PC-3 (cell line): ENCODE results near the gene CRABP1. TPM values are rescaled to one million over a fixed set of nuclear protein-coding genes. Genes with fewer than 3 reads are reported as not detected.

Source experiments
- ATAC-seq: fragments of 200-7000 bp; cut with Tn5 transposase; 2 replicates; pipeline ENCODE4 v1.9.1; 2020; ENCODE audit warnings: mild to moderate bottlenecking, moderate library complexity
- BruUV-seq: library from RNA; stranded (reverse); fragments of 400-500 nt; replicated peaks from 2 replicates; lab custom pipeline; 2021; lab: Mats Ljungman, UMichigan
- CTCF ChIA-PET: fragments of 300-600 bp; sonication (Branson Sonifier 250); formaldehyde crosslinking; loops from one replicate; lab custom pipeline; 2022; ENCODE audit warnings: antibody characterized with exemption; lab: Charles Lee
- POLR2A ChIA-PET: fragments of 300-600 bp; sonication (Branson Sonifier 250); formaldehyde crosslinking; loops from one replicate; lab custom pipeline; 2022; ENCODE audit warnings: antibody characterized with exemption; ENCODE audit not compliant: unreplicated experiment; lab: Charles Lee
- DNase-seq: peaks from one replicate; pipeline ENCODE4 v3.0.0-alpha.2; 2015
- H2AFZ ChIP-seq: fragments of 300-600 bp; sonication (generic); 2 replicates; pipeline ENCODE4 v1.6.0; 2016; ENCODE audit warnings: antibody characterized with exemption, low read length
- H3F3A ChIP-seq: fragments of 300-600 bp; sonication (generic); one replicate; pipeline ENCODE4 v1.6.0; 2017; ENCODE audit warnings: antibody characterized with exemption, low read length, control low read depth, mild to moderate bottlenecking; ENCODE audit not compliant: unreplicated experiment
- H3K27ac ChIP-seq: fragments of 300-600 bp; sonication (generic); 2 replicates; pipeline ENCODE4 v1.5.1; 2016; ENCODE audit warnings: mild to moderate bottlenecking, low read length
- H3K27me3 ChIP-seq: fragments of 300-600 bp; sonication (generic); 2 replicates; pipeline ENCODE4 v1.6.1; 2016; ENCODE audit warnings: low read length, mixed read lengths
- H3K36me3 ChIP-seq: fragments of 300-600 bp; sonication (generic); 2 replicates; pipeline ENCODE4 v1.6.1; 2016; ENCODE audit warnings: low read depth, mixed run types, low read length, mixed read lengths
- H3K4me1 ChIP-seq: fragments of 300-600 bp; sonication (generic); 2 replicates; pipeline ENCODE4 v1.5.1; 2016; ENCODE audit warnings: low read length; ENCODE audit not compliant: insufficient read depth
- H3K4me2 ChIP-seq: fragments of 300-600 bp; sonication (generic); 2 replicates; pipeline ENCODE4 v1.6.0; 2016; ENCODE audit warnings: low read length
- H3K4me3 ChIP-seq: fragments of 300-600 bp; sonication (generic); 2 replicates; pipeline ENCODE4 v1.5.1; 2016; ENCODE audit warnings: mild to moderate bottlenecking, low read length, mixed read lengths
- H3K79me2 ChIP-seq: fragments of 300-600 bp; sonication (generic); 2 replicates; pipeline ENCODE4 v1.6.1; 2017; ENCODE audit warnings: low read length, mixed read lengths
- H3K9ac ChIP-seq: fragments of 300-600 bp; sonication (generic); 2 replicates; pipeline ENCODE4 v1.6.0; 2016; ENCODE audit warnings: mild to moderate bottlenecking, low read length
- H3K9me2 ChIP-seq: fragments of 300-600 bp; sonication (generic); replicated peaks from 2 replicates; pipeline ENCODE4 v1.6.1; 2016; ENCODE audit warnings: mixed run types, low read length, mixed read lengths
- H3K9me3 ChIP-seq: fragments of 300-600 bp; sonication (generic); 2 replicates; pipeline ENCODE4 v1.6.1; 2016; ENCODE audit warnings: low read length, mixed read lengths
- H4K20me1 ChIP-seq: fragments of 300-600 bp; sonication (generic); 2 replicates; pipeline ENCODE4 v1.6.1; 2016; ENCODE audit warnings: low read length, mixed read lengths
- EZH2 ChIP-seq: fragments of 300-600 bp; sonication (generic); IDR thresholded peaks from one replicate; pipeline ENCODE4 v1.6.1; 2017; ENCODE audit warnings: antibody characterized with exemption, mild to moderate bottlenecking, low read length; ENCODE audit not compliant: unreplicated experiment
- EZH2phosphoT487 ChIP-seq: fragments of 300-600 bp; sonication (generic); IDR thresholded peaks from 2 replicates; pipeline ENCODE4 v1.6.1; 2018; ENCODE audit warnings: mild to moderate bottlenecking, antibody characterized with exemption, low read length, borderline replicate concordance
- intact Hi-C: fragments of 100-400 bp; cut with micrococcal nuclease; formaldehyde crosslinking; loops from 2 replicates; pipeline ENCODE4 v1.9.0; 2023
- total RNA-seq: library from RNA; depleted of rRNA; stranded (reverse); fragments of >200 nt; gene quantifications from 2 replicates; pipeline ENCODE4 v1.2.3, GENCODE V29; 2014
- TF ChIP-seq, protein P1 (sequence below): fragments of 300-600 bp; sonication (generic); conservative IDR thresholded peaks from 2 replicates; pipeline ENCODE4 v1.5.1; 2017; ENCODE audit warnings: antibody characterized with exemption, low read depth, mild to moderate bottlenecking, low read length

The CRABP1 gene
- total RNA-seq, 1 experiment from 2014 or later, result not detected

- Histone ChIP-seq H3K36me3 (no peaks in the 10 kb centered on the region), H3K79me2 (no peaks in the 10 kb centered on the region), H3K4me3 (no peak overlapping the region), H3K27me3 (peaks cover 49% of the 10 kb centered on the region), H3K4me2 (no peak overlapping the region), H3K27ac (no peak overlapping the region), H3K4me1 (no peaks in the 10 kb centered on the region), H4K20me1 (no peaks in the 10 kb centered on the region), H3K9me2 (no peaks in the 10 kb centered on the region), H3K9me3 (no peaks in the 10 kb centered on the region), H3F3A (no peaks in the 10 kb centered on the region), H2AFZ (no peak overlapping the region), H3K9ac (no peak overlapping the region)
- ATAC-seq, result no peak
- TF ChIP-seq, protein P1, sequence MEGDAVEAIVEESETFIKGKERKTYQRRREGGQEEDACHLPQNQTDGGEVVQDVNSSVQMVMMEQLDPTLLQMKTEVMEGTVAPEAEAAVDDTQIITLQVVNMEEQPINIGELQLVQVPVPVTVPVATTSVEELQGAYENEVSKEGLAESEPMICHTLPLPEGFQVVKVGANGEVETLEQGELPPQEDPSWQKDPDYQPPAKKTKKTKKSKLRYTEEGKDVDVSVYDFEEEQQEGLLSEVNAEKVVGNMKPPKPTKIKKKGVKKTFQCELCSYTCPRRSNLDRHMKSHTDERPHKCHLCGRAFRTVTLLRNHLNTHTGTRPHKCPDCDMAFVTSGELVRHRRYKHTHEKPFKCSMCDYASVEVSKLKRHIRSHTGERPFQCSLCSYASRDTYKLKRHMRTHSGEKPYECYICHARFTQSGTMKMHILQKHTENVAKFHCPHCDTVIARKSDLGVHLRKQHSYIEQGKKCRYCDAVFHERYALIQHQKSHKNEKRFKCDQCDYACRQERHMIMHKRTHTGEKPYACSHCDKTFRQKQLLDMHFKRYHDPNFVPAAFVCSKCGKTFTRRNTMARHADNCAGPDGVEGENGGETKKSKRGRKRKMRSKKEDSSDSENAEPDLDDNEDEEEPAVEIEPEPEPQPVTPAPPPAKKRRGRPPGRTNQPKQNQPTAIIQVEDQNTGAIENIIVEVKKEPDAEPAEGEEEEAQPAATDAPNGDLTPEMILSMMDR, result no peak
- no peak for TF ChIP-seq EZH2phosphoT487
- no peak for TF ChIP-seq EZH2
- no TSS peak for BruUV-seq
- ChIA-PET POLR2A (no interaction called here), CTCF (no interaction called here)
- intact Hi-C loops, result no loop called here
- no peak for DNase-seq
Observed at GRCh38 chr15:78384651-78385050, 44.5 kb downstream of the CRABP1 start.

GRCh38 chr15:78387246-78388037, 47.3 kb downstream of the CRABP1 start:
- Histone ChIP-seq H3K27ac (no peak overlapping the region), H3K79me2 (no peaks in the 10 kb centered on the region), H3K36me3 (no peaks in the 10 kb centered on the region), H3F3A (no peaks in the 10 kb centered on the region), H4K20me1 (no peaks in the 10 kb centered on the region), H3K9me2 (no peaks in the 10 kb centered on the region), H3K27me3 (peaks cover 51% of the 10 kb centered on the region), H2AFZ (no peak overlapping the region), H3K4me2 (no peak overlapping the region), H3K4me3 (no peak overlapping the region), H3K9ac (no peak overlapping the region), H3K9me3 (no peaks in the 10 kb centered on the region), H3K4me1 (no peaks in the 10 kb centered on the region)
- DNase-seq (no peak), ATAC-seq (no peak)
- ChIA-PET CTCF (no interaction called here), POLR2A (no interaction called here)
- TF ChIP-seq EZH2phosphoT487 (no peak), EZH2 (no peak)
- TF ChIP-seq, protein P1, result no peak
- BruUV-seq, result no TSS peak
- intact Hi-C loops, result no loop called here

DNA sequence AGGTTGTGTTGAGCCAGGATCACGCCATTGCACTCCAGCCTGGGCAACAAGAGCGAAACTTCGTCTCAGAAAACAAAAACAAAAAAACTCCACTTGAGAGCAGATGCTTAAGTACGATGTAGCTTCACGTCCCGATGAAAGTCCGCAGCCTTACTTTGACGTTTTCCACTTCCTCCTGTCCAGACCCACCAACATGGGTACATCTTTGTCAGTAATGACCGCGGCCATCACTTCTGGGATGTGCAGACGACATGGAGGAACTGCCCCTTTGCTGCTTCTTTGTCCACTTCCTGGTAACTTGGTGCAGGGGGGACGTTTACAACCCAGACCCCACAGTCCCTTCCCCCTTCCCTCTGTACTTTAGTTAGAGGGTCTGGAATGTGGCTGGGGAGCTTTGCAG, 48.7 kb downstream of the CRABP1 start:
- Histone ChIP-seq H3K36me3 (no peaks in the 10 kb centered on the region), H3K4me1 (no peaks in the 10 kb centered on the region), H3K27ac (no peak overlapping the region), H3K4me3 (no peak overlapping the region), H3F3A (no peaks in the 10 kb centered on the region), H3K27me3 (peaks cover 50% of the 10 kb centered on the region), H3K9me3 (no peaks in the 10 kb centered on the region), H3K4me2 (no peak overlapping the region), H3K79me2 (no peaks in the 10 kb centered on the region), H3K9me2 (no peaks in the 10 kb centered on the region), H4K20me1 (no peaks in the 10 kb centered on the region), H3K9ac (no peak overlapping the region), H2AFZ (no peak overlapping the region)
- intact Hi-C loops, result no loop called here
- ChIA-PET CTCF (no interaction called here), POLR2A (no interaction called here)
- ATAC-seq, result no peak
- no TSS peak for BruUV-seq
- TF ChIP-seq EZH2 (no peak), EZH2phosphoT487 (no peak)
- TF ChIP-seq, protein P1, result no peak
- no peak for DNase-seq
